ENCODE data around the gene NGLY1. TPM values are rescaled to one million over a fixed set of nuclear protein-coding genes. Genes with fewer than 3 reads are reported as not detected.

Gene NGLY1
- total and polyA plus RNA-seq, 2 donors from 2014 or later, result 22.6 to 32.0 TPM

GRCh38 chr3:25789596-25790556, 6.6 kb upstream of the NGLY1 start, which contains the start of gene OXSM:
Gene OXSM (plus strand): TSS chr3:25790090. CDS start chr3:25791021, 931 bp downstream.
- TF ChIP-seq, protein P1, sequence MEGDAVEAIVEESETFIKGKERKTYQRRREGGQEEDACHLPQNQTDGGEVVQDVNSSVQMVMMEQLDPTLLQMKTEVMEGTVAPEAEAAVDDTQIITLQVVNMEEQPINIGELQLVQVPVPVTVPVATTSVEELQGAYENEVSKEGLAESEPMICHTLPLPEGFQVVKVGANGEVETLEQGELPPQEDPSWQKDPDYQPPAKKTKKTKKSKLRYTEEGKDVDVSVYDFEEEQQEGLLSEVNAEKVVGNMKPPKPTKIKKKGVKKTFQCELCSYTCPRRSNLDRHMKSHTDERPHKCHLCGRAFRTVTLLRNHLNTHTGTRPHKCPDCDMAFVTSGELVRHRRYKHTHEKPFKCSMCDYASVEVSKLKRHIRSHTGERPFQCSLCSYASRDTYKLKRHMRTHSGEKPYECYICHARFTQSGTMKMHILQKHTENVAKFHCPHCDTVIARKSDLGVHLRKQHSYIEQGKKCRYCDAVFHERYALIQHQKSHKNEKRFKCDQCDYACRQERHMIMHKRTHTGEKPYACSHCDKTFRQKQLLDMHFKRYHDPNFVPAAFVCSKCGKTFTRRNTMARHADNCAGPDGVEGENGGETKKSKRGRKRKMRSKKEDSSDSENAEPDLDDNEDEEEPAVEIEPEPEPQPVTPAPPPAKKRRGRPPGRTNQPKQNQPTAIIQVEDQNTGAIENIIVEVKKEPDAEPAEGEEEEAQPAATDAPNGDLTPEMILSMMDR (IDR thresholded peaks at IDR 0.05; ENCODE audit: borderline replicate concordance, extremely low read depth, insufficient read depth), result no peak
- peaks cover 0 to 10% (median 5%) of the 10 kb centered on the region in 3 donors for H3K4me1 ChIP-seq (ENCODE audit: control insufficient read depth in 2 of 3, insufficient read depth in 2 of 3, low read depth in 1 of 3, low read length in 3 of 3)
- H3K27ac ChIP-seq (ENCODE audit: low read depth in 2 of 2, low read length in 2 of 2), result peak within 1 kb of the TSS; percentile 85 to 93
- no peaks in the 10 kb centered on the region for H3K9me3 ChIP-seq (ENCODE audit: control insufficient read depth in 2 of 3, insufficient read depth in 1 of 3, low read length in 3 of 3)
- no peaks in the 10 kb centered on the region for H3K27me3 ChIP-seq (ENCODE audit: control insufficient read depth, insufficient read depth, low read length)
- peak within 1 kb of the TSS; percentile 92 to 97 (median 93) for H3K9ac ChIP-seq (ENCODE audit: low read length in 3 of 3)
- intact Hi-C loops (cut with DNase I), result no loop called here
- peaks cover 0 to 5% (median 0%) of the 10 kb centered on the region in 3 donors for H3K36me3 ChIP-seq (ENCODE audit: control insufficient read depth in 2 of 3, insufficient read depth in 3 of 3, low read length in 3 of 3)
- DNase-seq (peak; percentile 89 to 95 (median 94)), FAIRE-seq (no peak)
- H3K4me3 ChIP-seq (ENCODE audit: low read length in 3 of 3), result peak within 1 kb of the TSS; percentile 98 to 99 (median 98)

DNA sequence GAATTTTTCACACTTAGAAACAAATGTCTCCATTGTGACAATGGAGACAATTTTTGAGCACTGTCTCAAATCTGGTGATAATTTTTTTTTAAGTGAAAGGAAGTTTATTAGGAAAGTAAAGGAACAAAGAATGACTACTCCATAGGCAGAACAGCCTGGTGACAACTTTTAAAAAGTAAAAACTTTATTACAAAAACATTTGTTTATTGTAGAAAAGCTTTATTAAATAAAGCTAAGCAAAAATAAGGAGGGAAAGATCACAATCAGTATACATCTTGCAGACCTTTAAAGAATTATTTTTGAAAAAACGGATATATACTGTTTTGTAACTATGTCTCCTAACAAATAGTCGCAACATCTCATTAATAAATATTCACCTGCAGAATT, 6.0 kb upstream of the NGLY1 start:
- Histone ChIP-seq H3K27me3 (ENCODE audit: control insufficient read depth, insufficient read depth, low read length) (no peaks in the 10 kb centered on the region), H3K4me3 (ENCODE audit: low read length in 3 of 3) (peak overlapping the region; percentile 98 to 99 (median 98)), H3K27ac (ENCODE audit: low read depth in 2 of 2, low read length in 2 of 2) (peak overlapping the region in 1 of 2 donors; percentile 20), H3K36me3 (ENCODE audit: control insufficient read depth in 2 of 3, insufficient read depth in 3 of 3, low read length in 3 of 3) (peaks cover 0 to 5% (median 0%) of the 10 kb centered on the region in 3 donors), H3K4me1 (ENCODE audit: control insufficient read depth in 2 of 3, insufficient read depth in 2 of 3, low read depth in 1 of 3, low read length in 3 of 3) (peaks cover 0 to 13% (median 5%) of the 10 kb centered on the region in 3 donors), H3K9me3 (ENCODE audit: control insufficient read depth in 2 of 3, insufficient read depth in 1 of 3, low read length in 3 of 3) (no peaks in the 10 kb centered on the region), H3K9ac (ENCODE audit: low read length in 3 of 3) (peak overlapping the region; percentile 92 to 95 (median 93))
- FAIRE-seq (no peak), DNase-seq (no peak)
- TF ChIP-seq, protein P1 (IDR thresholded peaks at IDR 0.05; ENCODE audit: borderline replicate concordance, extremely low read depth, insufficient read depth), result no peak
- intact Hi-C loops (cut with DNase I), result no loop called here

DNA sequence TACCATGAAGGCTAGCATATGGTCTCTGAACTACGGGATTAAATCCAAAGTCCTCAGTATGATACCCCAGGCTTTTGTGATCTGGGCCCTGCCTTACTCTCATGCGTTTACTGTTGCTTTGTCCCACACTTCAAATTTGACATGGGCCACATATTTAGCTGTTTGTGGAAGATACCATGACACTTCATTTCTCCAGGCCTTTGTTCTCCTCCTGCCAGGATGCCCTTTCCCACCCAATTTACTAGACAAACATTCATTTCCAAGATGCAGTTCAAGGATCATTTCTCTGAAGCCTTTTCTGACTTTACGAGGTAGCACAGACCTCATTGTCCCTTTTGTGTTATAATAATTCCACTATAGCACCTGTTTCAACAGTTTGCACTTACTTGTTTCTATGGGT, 4.4 kb upstream of the NGLY1 start:
- TF ChIP-seq, protein P1 (IDR thresholded peaks at IDR 0.05; ENCODE audit: borderline replicate concordance, extremely low read depth, insufficient read depth), result no peak
- intact Hi-C loops (cut with DNase I), result no loop called here
- Histone ChIP-seq H3K27ac (ENCODE audit: low read depth in 2 of 2, low read length in 2 of 2) (no peak overlapping the region), H3K4me1 (ENCODE audit: control insufficient read depth in 2 of 3, insufficient read depth in 2 of 3, low read depth in 1 of 3, low read length in 3 of 3) (peaks cover 0 to 17% (median 5%) of the 10 kb centered on the region in 3 donors), H3K4me3 (ENCODE audit: low read length in 3 of 3) (peak overlapping the region in 1 of 3 donors; percentile 98), H3K27me3 (ENCODE audit: control insufficient read depth, insufficient read depth, low read length) (no peaks in the 10 kb centered on the region), H3K36me3 (ENCODE audit: control insufficient read depth in 2 of 3, insufficient read depth in 3 of 3, low read length in 3 of 3) (peaks cover 0 to 3% (median 0%) of the 10 kb centered on the region in 3 donors), H3K9ac (ENCODE audit: low read length in 3 of 3) (no peak overlapping the region), H3K9me3 (ENCODE audit: control insufficient read depth in 2 of 3, insufficient read depth in 1 of 3, low read length in 3 of 3) (no peaks in the 10 kb centered on the region)
- no peak for DNase-seq
- no peak for FAIRE-seq
